ENCODE results near the gene MRPL52. TPM values are rescaled to one million over a fixed set of nuclear protein-coding genes. Genes with fewer than 3 reads are reported as not detected.
"Not testable (repeated sequence)": the region's sequence is repeated elsewhere in the genome, so short reads cannot be mapped to it uniquely, and the experiment has no call there.

MRPL52 gene
- total RNA-seq, 4 donors from 2014 or later: 48.5 to 153 (median 89.0) TPM

DNA sequence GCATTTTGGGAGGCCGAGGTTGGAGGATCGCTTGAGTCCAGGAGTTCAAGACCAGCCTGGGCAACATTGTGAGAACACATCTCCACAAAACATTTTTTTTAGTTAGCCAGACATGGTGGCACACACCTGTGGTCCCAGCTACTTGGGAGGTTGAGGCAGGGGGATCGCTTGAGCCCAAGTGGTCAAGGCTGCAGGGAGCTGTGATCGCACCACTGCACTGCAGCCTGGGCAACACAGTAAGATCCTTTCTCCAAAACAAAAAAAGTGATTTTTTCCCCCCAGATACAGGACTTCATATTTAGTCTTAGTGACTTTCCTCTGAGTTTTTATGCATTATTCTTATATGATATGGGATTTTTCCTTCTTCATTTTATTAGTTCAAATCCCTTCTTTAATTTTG is 43.0 kb upstream of the MRPL52 start:
- DNase-seq (no peak), ATAC-seq (no peak)
- Histone ChIP-seq H3K36me3 (no peaks in the 10 kb centered on the region), H3K4me3 (no peak overlapping the region), H3K27ac (no peak overlapping the region), H3K4me1 (no peaks in the 10 kb centered on the region), H3K27me3 (no peaks in the 10 kb centered on the region), H3K9me3 (no peaks in the 10 kb centered on the region)
- in situ Hi-C loops (cut with MboI; ENCODE audit: low sequenced_read_pairs in 4 of 4): no loop called here
- TF ChIP-seq, protein P1, sequence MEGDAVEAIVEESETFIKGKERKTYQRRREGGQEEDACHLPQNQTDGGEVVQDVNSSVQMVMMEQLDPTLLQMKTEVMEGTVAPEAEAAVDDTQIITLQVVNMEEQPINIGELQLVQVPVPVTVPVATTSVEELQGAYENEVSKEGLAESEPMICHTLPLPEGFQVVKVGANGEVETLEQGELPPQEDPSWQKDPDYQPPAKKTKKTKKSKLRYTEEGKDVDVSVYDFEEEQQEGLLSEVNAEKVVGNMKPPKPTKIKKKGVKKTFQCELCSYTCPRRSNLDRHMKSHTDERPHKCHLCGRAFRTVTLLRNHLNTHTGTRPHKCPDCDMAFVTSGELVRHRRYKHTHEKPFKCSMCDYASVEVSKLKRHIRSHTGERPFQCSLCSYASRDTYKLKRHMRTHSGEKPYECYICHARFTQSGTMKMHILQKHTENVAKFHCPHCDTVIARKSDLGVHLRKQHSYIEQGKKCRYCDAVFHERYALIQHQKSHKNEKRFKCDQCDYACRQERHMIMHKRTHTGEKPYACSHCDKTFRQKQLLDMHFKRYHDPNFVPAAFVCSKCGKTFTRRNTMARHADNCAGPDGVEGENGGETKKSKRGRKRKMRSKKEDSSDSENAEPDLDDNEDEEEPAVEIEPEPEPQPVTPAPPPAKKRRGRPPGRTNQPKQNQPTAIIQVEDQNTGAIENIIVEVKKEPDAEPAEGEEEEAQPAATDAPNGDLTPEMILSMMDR (IDR thresholded peaks at IDR 0.05 in 4 of 5, conservative IDR thresholded peaks at IDR 0.05 in 1 of 5): no peak
- TF ChIP-seq POLR2A (IDR thresholded peaks at IDR 0.05): no peak
- intact Hi-C loops (cut with DNase I; ENCODE audit: low total_unique reads): no loop called here

DNA sequence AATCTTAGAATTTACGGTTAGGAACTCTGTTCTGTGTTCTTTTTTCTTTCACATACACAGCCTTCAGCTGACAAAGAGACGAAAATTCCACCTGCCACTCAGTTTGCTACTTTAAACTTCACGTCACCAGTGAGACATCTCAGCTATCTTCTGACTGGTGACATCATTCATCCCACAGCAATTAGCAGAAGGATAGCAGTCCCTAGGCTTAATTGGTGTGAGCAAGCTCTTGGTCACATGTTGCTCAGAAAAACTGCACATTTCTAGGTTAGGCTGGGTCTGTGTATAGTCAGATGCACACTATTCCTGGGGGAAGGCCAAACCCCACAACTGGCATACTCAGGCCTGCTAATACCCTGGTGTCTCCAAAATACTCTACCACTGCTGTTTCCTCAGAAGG is 38.4 kb upstream of the MRPL52 start:
- ATAC-seq: no peak
- in situ Hi-C loops (cut with MboI; ENCODE audit: low sequenced_read_pairs in 4 of 4): no loop called here
- no peaks in the 10 kb centered on the region for H3K9me3 ChIP-seq
- no peak for DNase-seq
- H3K4me3 ChIP-seq: no peak overlapping the region
- intact Hi-C loops (cut with DNase I; ENCODE audit: low total_unique reads): no loop called here
- no peaks in the 10 kb centered on the region for H3K36me3 ChIP-seq
- H3K27me3 ChIP-seq: no peaks in the 10 kb centered on the region
- TF ChIP-seq, protein P1 (IDR thresholded peaks at IDR 0.05 in 4 of 5, conservative IDR thresholded peaks at IDR 0.05 in 1 of 5): no peak
- TF ChIP-seq POLR2A (IDR thresholded peaks at IDR 0.05): no peak
- H3K27ac ChIP-seq: no peak overlapping the region
- no peaks in the 10 kb centered on the region for H3K4me1 ChIP-seq

DNA sequence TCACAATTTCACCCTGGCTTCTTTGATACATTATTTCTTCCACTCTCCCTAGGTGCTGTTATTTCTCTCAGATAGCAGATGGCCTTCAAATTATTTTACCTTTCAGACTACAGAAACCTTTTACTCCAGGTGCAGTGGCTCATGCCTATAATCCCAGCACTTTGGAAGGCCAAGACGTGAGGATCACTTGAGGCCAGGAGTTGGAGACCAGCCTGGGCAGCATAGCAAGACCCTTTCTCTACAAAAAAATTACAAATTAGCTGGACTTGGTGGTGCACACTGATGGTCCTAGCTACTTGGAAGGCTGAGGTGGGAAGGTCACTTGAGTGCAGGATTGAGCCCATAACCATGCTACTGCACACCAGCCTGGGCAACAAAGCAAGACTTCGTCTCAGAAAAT is 37.5 kb upstream of the MRPL52 start:
- Histone ChIP-seq H3K27me3 (no peaks in the 10 kb centered on the region), H3K36me3 (no peaks in the 10 kb centered on the region), H3K27ac (no peak overlapping the region), H3K4me1 (no peaks in the 10 kb centered on the region), H3K4me3 (no peak overlapping the region), H3K9me3 (no peaks in the 10 kb centered on the region)
- DNase-seq (no peak), ATAC-seq (no peak)
- no peak for TF ChIP-seq POLR2A (IDR thresholded peaks at IDR 0.05)
- TF ChIP-seq, protein P1 (IDR thresholded peaks at IDR 0.05 in 4 of 5, conservative IDR thresholded peaks at IDR 0.05 in 1 of 5): no peak
- in situ Hi-C loops (cut with MboI; ENCODE audit: low sequenced_read_pairs in 4 of 4): no loop called here
- intact Hi-C loops (cut with DNase I; ENCODE audit: low total_unique reads): no loop called here

DNA sequence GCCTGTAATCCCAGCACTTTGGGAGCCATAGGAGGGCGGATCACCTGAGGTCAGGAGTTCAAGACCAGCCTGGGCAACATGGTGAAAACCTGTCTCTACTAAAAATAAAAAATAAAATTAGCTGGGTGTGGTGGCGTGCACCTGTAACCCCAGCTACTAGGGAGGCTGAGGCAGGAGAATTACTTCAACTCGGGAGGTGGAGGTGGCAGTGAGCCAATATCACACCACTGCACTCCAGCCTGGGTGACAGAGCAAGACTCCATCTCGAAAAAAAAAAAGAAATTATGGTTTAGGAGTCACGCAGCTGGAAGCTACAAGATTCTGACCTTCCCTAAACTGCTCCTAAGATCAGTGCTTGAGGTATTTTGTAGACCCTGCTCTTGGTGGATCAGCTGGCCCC is 36.1 kb upstream of the MRPL52 start:
- intact Hi-C loops (cut with DNase I; ENCODE audit: low total_unique reads); H3K4me1 ChIP-seq; H3K27ac ChIP-seq; H3K4me3 ChIP-seq; DNase-seq; in situ Hi-C loops (cut with MboI; ENCODE audit: low sequenced_read_pairs in 4 of 4); H3K9me3 ChIP-seq; ATAC-seq; H3K27me3 ChIP-seq; H3K36me3 ChIP-seq: not testable (repeated sequence)

DNA sequence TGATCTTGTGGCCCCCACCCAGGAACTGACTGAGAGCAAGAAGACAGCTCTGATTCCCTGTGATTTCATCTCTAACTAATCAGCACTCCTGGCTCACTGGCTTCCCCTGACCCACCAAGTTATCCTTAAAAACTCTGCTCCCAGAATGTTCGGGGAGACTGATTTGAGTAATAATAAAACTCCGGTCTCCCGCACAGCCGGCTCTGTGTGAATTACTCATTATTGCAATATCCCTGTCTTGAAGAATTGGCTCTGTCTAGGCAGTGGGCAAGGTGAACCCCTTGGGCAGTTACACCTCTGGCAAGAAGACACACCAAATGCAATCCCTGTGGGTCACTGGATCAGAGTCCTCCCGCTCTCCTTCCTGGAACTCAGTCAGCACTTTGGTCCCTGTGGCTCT is 35.7 kb upstream of the MRPL52 start:
- DNase-seq (no peak), ATAC-seq (no peak)
- in situ Hi-C loops (cut with MboI; ENCODE audit: low sequenced_read_pairs in 4 of 4): no loop called here
- intact Hi-C loops (cut with DNase I; ENCODE audit: low total_unique reads): no loop called here
- no peak for TF ChIP-seq POLR2A (IDR thresholded peaks at IDR 0.05)
- TF ChIP-seq, protein P1 (IDR thresholded peaks at IDR 0.05 in 4 of 5, conservative IDR thresholded peaks at IDR 0.05 in 1 of 5): no peak
- Histone ChIP-seq H3K4me1 (no peaks in the 10 kb centered on the region), H3K27ac (no peak overlapping the region), H3K4me3 (no peak overlapping the region), H3K36me3 (no peaks in the 10 kb centered on the region), H3K27me3 (no peaks in the 10 kb centered on the region), H3K9me3 (no peaks in the 10 kb centered on the region)
